B cell (primary cell): ENCODE results near the gene NOL6. TPM values are rescaled to one million over a fixed set of nuclear protein-coding genes. Genes with fewer than 3 reads are reported as not detected.
"Not testable (repeated sequence)": the region's sequence is repeated elsewhere in the genome, so short reads cannot be mapped to it uniquely, and the experiment has no call there.

Experiments used
- ATAC-seq: fragments of 200-7000 bp; cut with Tn5 transposase; one replicate; pipeline ENCODE4 v1.10.0; 2021; ENCODE audit warnings: low read depth, mild to moderate bottlenecking, moderate number of reproducible peaks, moderate library complexity
- CTCF ChIA-PET: fragments of 350-600 bp; sonication (Branson Sonifier 250); formaldehyde crosslinking; loops from one replicate; lab custom pipeline; 2021; ENCODE audit warnings: antibody characterized with exemption, inconsistent platforms; lab: Charles Lee
- POLR2A ChIA-PET: fragments of 350-600 bp; sonication (Branson Sonifier 250); formaldehyde crosslinking; loops from one replicate; lab custom pipeline; 2021; ENCODE audit warnings: antibody characterized with exemption; lab: Charles Lee
- DNase-seq: peaks from one replicate; pipeline ENCODE4 v3.0.0; 2013
- H2AFZ ChIP-seq: 2 replicates; pipeline ENCODE4 v1.6.1; 2012; ENCODE audit warnings: mild to moderate bottlenecking, low read depth, low read length; ENCODE audit not compliant: insufficient read depth, poor library complexity, severe bottlenecking
- H3K27ac ChIP-seq, 2 donors: 1 replicate in 1 of 2; 2 replicates in 1 of 2; pipeline ENCODE4 v1.5.1; 2012 to 2013; ENCODE audit warnings: low read length in 2 of 2, mild to moderate bottlenecking in 2 of 2, moderate library complexity in 1 of 2
- H3K27me3 ChIP-seq, 4 experiments: fragments of 200-600 bp in 1 of 4; sonication (generic) in 1 of 4; replicated peaks in 1 of 4; 1 replicate in 2 of 4; 2 replicates in 2 of 4; pipeline versions ENCODE4 v1.6.1 to v1.7.0; 2013 to 2016; ENCODE audit warnings: low read length in 3 of 4, mild to moderate bottlenecking in 2 of 4, mixed read lengths in 1 of 4, moderate library complexity in 1 of 4; ENCODE audit not compliant: insufficient read depth in 4 of 4, control insufficient read depth in 3 of 4; ENCODE audit errors: control extremely low read depth in 1 of 4
- H3K36me3 ChIP-seq, 2 experiments: replicated peaks in 1 of 2; 1 replicate in 1 of 2; 2 replicates in 1 of 2; pipeline versions ENCODE4 v1.6.1 to v1.7.1; 2013; ENCODE audit warnings: low read length in 1 of 2; ENCODE audit not compliant: insufficient read depth in 2 of 2, control insufficient read depth in 1 of 2; ENCODE audit errors: control extremely low read depth in 1 of 2, extremely low read depth in 1 of 2
- H3K4me1 ChIP-seq, 2 donors: fragments of 200-600 bp in 1 of 2; sonication (generic) in 1 of 2; 1 replicate in 1 of 2; 2 replicates in 1 of 2; pipeline versions ENCODE4 v1.5.1 to v1.6.1; 2013 to 2017; ENCODE audit warnings: low read length in 2 of 2; ENCODE audit not compliant: control insufficient read depth in 2 of 2, insufficient read depth in 2 of 2
- H3K4me2 ChIP-seq: replicated peaks from 2 replicates; pipeline ENCODE3; 2012; ENCODE audit warnings: mild to moderate bottlenecking, low read depth, low read length; ENCODE audit not compliant: poor library complexity, severe bottlenecking
- H3K4me3 ChIP-seq, 5 experiments: fragments of 200-600 bp in 1 of 5; sonication (generic) in 1 of 5; 1 replicate in 3 of 5; 2 replicates in 2 of 5; pipeline versions ENCODE4 v1.5.1 to v1.7.0; 2011 to 2016; ENCODE audit warnings: low read length in 4 of 5, mild to moderate bottlenecking in 4 of 5, low read depth in 2 of 5, control low read depth in 1 of 5, moderate library complexity in 1 of 5; ENCODE audit not compliant: insufficient read depth in 1 of 5; ENCODE audit errors: control extremely low read depth in 1 of 5, extremely low read depth in 1 of 5
- H3K79me2 ChIP-seq: fragments of 200-600 bp; sonication (generic); one replicate; pipeline ENCODE4 v1.6.0; 2016; ENCODE audit warnings: low read length; ENCODE audit not compliant: control insufficient read depth, insufficient read depth
- H3K9ac ChIP-seq: fragments of 200-600 bp; sonication (generic); 2 replicates; pipeline ENCODE4 v1.6.1; 2017; ENCODE audit warnings: mild to moderate bottlenecking, low read length, moderate library complexity
- H3K9me3 ChIP-seq, 3 donors: one replicate each; pipeline versions ENCODE4 v1.6.1 to v1.7.1; 2013; ENCODE audit warnings: low read length in 2 of 3; ENCODE audit not compliant: control insufficient read depth in 2 of 3, insufficient read depth in 1 of 3; ENCODE audit errors: control extremely low read depth in 1 of 3
- H4K20me1 ChIP-seq: 2 replicates; pipeline ENCODE4 v1.6.0; 2012; ENCODE audit warnings: mild to moderate bottlenecking, low read length; ENCODE audit not compliant: insufficient read depth, control insufficient read depth, poor library complexity, severe bottlenecking
- H3K27ac Mint-ChIP-seq: one replicate; pipeline ENCODE4 v1.8.0; 2021; ENCODE audit warnings: mixed read lengths
- H3K27me3 Mint-ChIP-seq: one replicate; pipeline ENCODE4 v1.8.0; 2021; ENCODE audit warnings: mixed read lengths
- H3K4me1 Mint-ChIP-seq: one replicate; pipeline ENCODE4 v1.8.0; 2021; ENCODE audit warnings: mixed read lengths
- H3K4me3 Mint-ChIP-seq: one replicate; pipeline ENCODE4 v1.8.0; 2021; ENCODE audit warnings: mixed read lengths
- H3K9me3 Mint-ChIP-seq: one replicate; pipeline ENCODE4 v1.8.0; 2022; ENCODE audit warnings: mixed read lengths; ENCODE audit not compliant: insufficient read depth
- EZH2 ChIP-seq: IDR thresholded peaks from 2 replicates; pipeline ENCODE4 v1.6.1; 2012; ENCODE audit warnings: borderline replicate concordance, low read depth, mild to moderate bottlenecking, moderate library complexity, low read length; ENCODE audit not compliant: insufficient read depth, poor library complexity, severe bottlenecking
- WGBS: methylation state at CpG from one replicate; pipeline ENCODE4 v1.1.5; 2013; ENCODE audit warnings: missing lambda C conversion rate; ENCODE audit not compliant: insufficient coverage; 5-methylcytosine and 5-hydroxymethylcytosine counted together
- intact Hi-C: fragments of 100-400 bp; cut with micrococcal nuclease; formaldehyde crosslinking; loops from one replicate; pipeline ENCODE4 v1.10.0; 2022
- polyA plus RNA-seq: library from polyadenylated mRNA; depleted of rRNA; stranded (reverse); fragments of >200 nt; gene quantifications from 2 replicates; pipeline ENCODE4 v1.2.3, GENCODE V29; 2012
- total RNA-seq, 2 donors: library from RNA; stranded (reverse); fragments of 120-200 nt in 1 of 2; gene quantifications; 1 replicate in 1 of 2; 2 replicates in 1 of 2; pipeline versions ENCODE4 v1.2.3 to v1.2.4, GENCODE V29; 2013 to 2022
- TF ChIP-seq, protein P1 (sequence below): fragments of 200-600 bp; IDR thresholded peaks from one replicate; pipeline ENCODE4 v1.8.0; 2022; ENCODE audit warnings: antibody characterized with exemption, mild to moderate bottlenecking

NOL6 gene
- total and polyA plus RNA-seq, 2 donors (not counting 1 experiment from before 2014, with no cell fraction given): 31.8 to 40.1 TPM

DNA sequence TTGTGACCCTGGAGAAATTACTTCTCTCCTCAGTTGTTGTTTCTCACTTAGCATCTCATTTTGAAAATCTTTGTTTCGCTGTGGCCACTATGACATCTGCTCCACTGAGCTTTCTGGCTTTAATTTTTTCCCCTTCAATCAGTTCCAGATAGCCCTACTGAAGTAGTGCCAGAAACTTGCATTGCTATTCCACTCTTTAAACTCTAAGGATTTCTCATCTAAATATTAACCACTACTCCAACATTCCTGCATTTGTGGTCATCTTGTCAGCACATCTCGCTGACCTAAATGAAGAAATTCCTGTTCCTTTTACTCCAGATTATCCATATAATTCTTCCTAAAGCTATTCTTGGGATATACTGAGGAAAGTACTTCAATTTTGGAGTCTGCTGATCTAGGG, 15.3 kb upstream of the NOL6 start:
- Histone ChIP-seq H3K27me3 (no peaks in the 10 kb centered on the region), H3K4me2 (no peak overlapping the region), H3K79me2 (no peaks in the 10 kb centered on the region), H2AFZ (no peak overlapping the region), H3K4me1 (no peaks in the 10 kb centered on the region), H3K9ac (no peak overlapping the region), H3K27ac (no peak overlapping the region), H3K9me3 (no peaks in the 10 kb centered on the region), H3K4me3 (no peak overlapping the region), H3K36me3 (no peaks in the 10 kb centered on the region), H4K20me1 (no peaks in the 10 kb centered on the region)
- H3K4me3 Mint-ChIP-seq: no peak overlapping the region
- no peak for ATAC-seq
- DNase-seq: no peak
- TF ChIP-seq, protein P1, sequence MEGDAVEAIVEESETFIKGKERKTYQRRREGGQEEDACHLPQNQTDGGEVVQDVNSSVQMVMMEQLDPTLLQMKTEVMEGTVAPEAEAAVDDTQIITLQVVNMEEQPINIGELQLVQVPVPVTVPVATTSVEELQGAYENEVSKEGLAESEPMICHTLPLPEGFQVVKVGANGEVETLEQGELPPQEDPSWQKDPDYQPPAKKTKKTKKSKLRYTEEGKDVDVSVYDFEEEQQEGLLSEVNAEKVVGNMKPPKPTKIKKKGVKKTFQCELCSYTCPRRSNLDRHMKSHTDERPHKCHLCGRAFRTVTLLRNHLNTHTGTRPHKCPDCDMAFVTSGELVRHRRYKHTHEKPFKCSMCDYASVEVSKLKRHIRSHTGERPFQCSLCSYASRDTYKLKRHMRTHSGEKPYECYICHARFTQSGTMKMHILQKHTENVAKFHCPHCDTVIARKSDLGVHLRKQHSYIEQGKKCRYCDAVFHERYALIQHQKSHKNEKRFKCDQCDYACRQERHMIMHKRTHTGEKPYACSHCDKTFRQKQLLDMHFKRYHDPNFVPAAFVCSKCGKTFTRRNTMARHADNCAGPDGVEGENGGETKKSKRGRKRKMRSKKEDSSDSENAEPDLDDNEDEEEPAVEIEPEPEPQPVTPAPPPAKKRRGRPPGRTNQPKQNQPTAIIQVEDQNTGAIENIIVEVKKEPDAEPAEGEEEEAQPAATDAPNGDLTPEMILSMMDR: no peak
- TF ChIP-seq EZH2: no peak
- intact Hi-C loops: no loop called here
- no peaks in the 10 kb centered on the region for H3K9me3 Mint-ChIP-seq
- no peaks in the 10 kb centered on the region for H3K4me1 Mint-ChIP-seq
- ChIA-PET CTCF (no interaction called here), POLR2A (no interaction called here)
- no peak overlapping the region for H3K27ac Mint-ChIP-seq
- 89% methylated on average over 1 of the region's 2 CpGs for WGBS
- peaks cover 4% of the 10 kb centered on the region for H3K27me3 Mint-ChIP-seq

DNA sequence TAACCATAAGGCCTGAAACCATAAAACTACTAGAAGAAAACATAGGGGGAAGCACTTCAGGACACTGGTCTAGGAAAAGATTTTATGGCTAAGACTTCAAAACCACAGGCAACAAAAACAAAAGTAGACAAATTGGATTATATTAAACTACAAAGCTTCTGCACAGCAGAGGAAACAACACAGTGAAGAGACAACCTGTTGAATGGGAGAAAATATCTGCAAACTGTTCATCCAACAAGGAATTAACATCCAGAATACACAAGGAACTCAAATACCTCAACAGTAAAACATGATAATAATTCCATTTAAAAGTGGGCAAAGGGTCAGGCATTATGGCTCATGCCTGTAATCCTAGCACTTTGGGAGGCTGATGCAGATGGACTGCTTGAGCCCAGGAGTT, 11.6 kb upstream of the NOL6 start:
- H4K20me1 ChIP-seq, intact Hi-C loops, H3K4me1 ChIP-seq, H3K36me3 ChIP-seq, H3K9ac ChIP-seq, H3K4me3 ChIP-seq, H3K27ac Mint-ChIP-seq, H3K4me2 ChIP-seq, DNase-seq, H3K27me3 Mint-ChIP-seq, H3K9me3 ChIP-seq, ATAC-seq, H3K4me3 Mint-ChIP-seq, H2AFZ ChIP-seq, H3K9me3 Mint-ChIP-seq, POLR2A ChIA-PET, H3K27ac ChIP-seq, H3K27me3 ChIP-seq, CTCF ChIA-PET, H3K79me2 ChIP-seq, H3K4me1 Mint-ChIP-seq: not testable (repeated sequence)
